Cardiac fibroblast (primary cell): ENCODE measurements around the gene LATS2.

Experiments
- DNase-seq, 2 donors: peaks; one replicate each; pipeline versions ENCODE4 v3.0.0 to v3.0.0-alpha.2; 2010; ENCODE audit warnings: low read depth in 2 of 2
- H3K4me3 ChIP-seq, 2 donors: replicated peaks in 1 of 2; 1 replicate in 1 of 2; 2 replicates in 1 of 2; pipeline ENCODE4 v1.5.1; 2011; ENCODE audit warnings: low read depth in 2 of 2, low read length in 2 of 2, mild to moderate bottlenecking in 2 of 2, moderate library complexity in 1 of 2
- CTCF ChIP-seq: IDR thresholded peaks from one replicate; pipeline ENCODE4 v1.5.1; 2011; ENCODE audit warnings: low read depth, mild to moderate bottlenecking, low read length, inconsistent platforms

Gene LATS2

GRCh38 chr13:20989656-20990321, 71.6 kb downstream of the LATS2 start:
- TF ChIP-seq CTCF, result no peak
- DNase-seq, result no peak
- H3K4me3 ChIP-seq, result no peak overlapping the region

- DNase-seq, result no peak
- H3K4me3 ChIP-seq, result no peak overlapping the region
- no peak for TF ChIP-seq CTCF
Measured at GRCh38 chr13:20988909-20989655, 72.3 kb downstream of the LATS2 start.

- TF ChIP-seq CTCF, result no peak
- no peak overlapping the region for H3K4me3 ChIP-seq
- DNase-seq, result no peak
Measured at GRCh38 chr13:20988033-20988908, 73.1 kb downstream of the LATS2 start.

DNA sequence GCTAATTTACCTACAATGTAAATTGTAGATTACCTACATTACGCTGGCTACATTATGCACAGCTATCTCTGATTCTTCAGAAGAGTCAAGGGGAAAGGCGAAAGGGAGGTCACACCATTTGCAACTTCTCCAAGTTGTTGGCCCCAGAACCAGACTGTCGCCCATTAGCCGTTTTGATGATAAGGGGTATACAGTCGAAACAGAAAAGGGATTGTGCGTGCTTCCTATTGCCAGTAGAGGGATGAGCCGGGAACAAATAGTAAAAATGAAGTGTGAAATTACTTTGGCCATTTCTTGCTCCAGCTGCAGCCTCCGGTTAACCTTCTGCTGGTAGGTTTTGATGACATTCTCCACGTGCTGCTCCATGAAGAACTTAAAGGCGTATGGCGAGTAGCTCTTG, 73.8 kb downstream of the LATS2 start:
- DNase-seq, result no peak
- no peak overlapping the region for H3K4me3 ChIP-seq
- TF ChIP-seq CTCF, result no peak

DNA sequence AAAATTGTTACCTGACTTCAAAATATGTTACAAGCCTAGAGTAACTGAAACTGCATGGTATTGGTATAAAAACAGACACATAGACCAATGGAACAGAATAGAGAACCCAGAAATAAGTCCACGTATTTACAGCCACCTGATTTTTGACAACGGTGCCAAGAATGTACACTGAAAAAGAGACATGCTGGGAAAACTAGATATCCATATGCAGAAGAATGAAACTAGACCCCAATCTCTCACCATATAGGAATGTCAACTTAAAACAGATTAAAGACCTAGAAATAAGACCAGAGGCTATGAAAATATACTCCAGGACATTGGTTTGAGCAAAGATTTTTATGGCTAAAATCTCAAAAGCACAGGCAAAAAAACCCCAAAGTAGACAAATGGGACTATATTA, 76.5 kb downstream of the LATS2 start:
- no peak overlapping the region for H3K4me3 ChIP-seq
- no peak for DNase-seq
- TF ChIP-seq CTCF, result no peak

- DNase-seq, result no peak
- no peak overlapping the region for H3K4me3 ChIP-seq
- TF ChIP-seq CTCF, result no peak
Measured at GRCh38 chr13:20983386-20983785, 78.0 kb downstream of the LATS2 start.
